ENCODE data around the gene SORT1.
"Not testable (repeated sequence)": the region's sequence is repeated elsewhere in the genome, so short reads cannot be mapped to it uniquely, and the experiment has no call there.

The SORT1 gene

GRCh38 chr1:109309347-109309746 lies 88.4 kb downstream of the SORT1 start:
- H3K36me3 Mint-ChIP-seq: no peaks in the 10 kb centered on the region

DNA sequence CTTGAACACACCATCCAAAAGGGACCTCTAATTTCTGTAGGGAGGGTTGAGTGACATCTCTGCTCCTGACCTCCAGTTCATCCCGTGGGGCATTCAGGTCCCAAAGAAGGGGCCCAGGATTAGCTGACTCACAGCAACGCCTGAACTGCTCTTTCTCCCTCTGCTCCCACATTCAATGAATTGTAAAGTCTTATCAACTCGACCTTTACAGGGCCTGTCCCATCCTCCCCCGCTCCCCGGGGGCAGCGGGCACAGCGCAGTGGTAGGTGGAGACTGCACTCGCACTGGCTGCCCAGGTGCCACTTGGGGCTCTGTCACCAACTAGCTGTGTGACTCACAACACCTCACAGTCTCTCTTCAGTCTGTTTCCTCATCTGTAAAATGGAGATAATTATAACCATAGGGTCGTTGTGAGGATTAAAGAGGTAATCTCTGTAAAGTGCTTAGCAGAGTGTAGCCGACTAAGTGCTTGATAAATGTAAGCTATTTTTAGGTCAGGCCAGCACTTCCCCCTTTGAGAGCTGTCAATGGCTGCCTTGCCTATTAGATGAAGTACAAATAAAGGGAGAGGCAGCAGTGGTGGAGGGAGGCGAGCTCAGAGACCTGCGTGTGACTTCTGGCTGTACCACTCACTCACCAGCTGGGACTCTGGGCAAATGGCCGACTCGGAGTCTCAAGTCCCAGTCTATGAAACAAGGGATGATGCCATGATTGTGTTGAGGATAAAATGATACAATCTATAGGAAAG lies 90.3 kb downstream of the SORT1 start:
- Mint-ChIP-seq H3K4me3 (peak overlapping the region; percentile 65), H3K27me3 (peaks cover 17% of the 10 kb centered on the region), H3K4me1 (peaks cover 17% of the 10 kb centered on the region), H3K36me3 (no peaks in the 10 kb centered on the region), H3K27ac (peak overlapping the region; percentile 23), H3K9me3 (no peaks in the 10 kb centered on the region)
- ATAC-seq: peak; percentile 89

More at GRCh38 chr1:109309347-109309746, 88.4 kb downstream of the SORT1 start:
- no peak for ATAC-seq
- peaks cover 17% of the 10 kb centered on the region for H3K4me1 Mint-ChIP-seq
- H3K9me3 Mint-ChIP-seq: no peaks in the 10 kb centered on the region
- H3K4me3 Mint-ChIP-seq: no peak overlapping the region
- no peak overlapping the region for H3K27ac Mint-ChIP-seq
- H3K27me3 Mint-ChIP-seq: peaks cover 17% of the 10 kb centered on the region

GRCh38 chr1:109306832-109307273 lies 90.9 kb downstream of the SORT1 start, which contains the start of gene MYBPHL:
Gene MYBPHL (minus strand): TSS chr1:109307011. CDS start chr1:109306991, 20 bp downstream.
- no peak for ATAC-seq

GRCh38 chr1:109305991-109306390 lies 91.7 kb downstream of the SORT1 start:
- Mint-ChIP-seq H3K4me1 (peaks cover 17% of the 10 kb centered on the region), H3K27me3 (peaks cover 16% of the 10 kb centered on the region)
- not testable (repeated sequence) for H3K36me3 Mint-ChIP-seq, ATAC-seq, H3K27ac Mint-ChIP-seq, H3K4me3 Mint-ChIP-seq, H3K9me3 Mint-ChIP-seq

More at GRCh38 chr1:109306832-109307273, 90.9 kb downstream of the SORT1 start, which contains the start of gene MYBPHL:
- Mint-ChIP-seq H3K36me3 (no peaks in the 10 kb centered on the region), H3K27ac (peak within 1 kb of the TSS; percentile 23), H3K4me1 (peaks cover 17% of the 10 kb centered on the region), H3K4me3 (peak within 1 kb of the TSS; percentile 65), H3K27me3 (peaks cover 17% of the 10 kb centered on the region), H3K9me3 (no peaks in the 10 kb centered on the region)

- Mint-ChIP-seq H3K27me3 (peaks cover 15% of the 10 kb centered on the region), H3K4me3 (no peak overlapping the region), H3K4me1 (peaks cover 17% of the 10 kb centered on the region), H3K27ac (no peak overlapping the region), H3K9me3 (no peaks in the 10 kb centered on the region), H3K36me3 (no peaks in the 10 kb centered on the region)
- no peak for ATAC-seq
These were observed 93.3 kb downstream of the SORT1 start for GRCh38 chr1:109304226-109304920.

DNA sequence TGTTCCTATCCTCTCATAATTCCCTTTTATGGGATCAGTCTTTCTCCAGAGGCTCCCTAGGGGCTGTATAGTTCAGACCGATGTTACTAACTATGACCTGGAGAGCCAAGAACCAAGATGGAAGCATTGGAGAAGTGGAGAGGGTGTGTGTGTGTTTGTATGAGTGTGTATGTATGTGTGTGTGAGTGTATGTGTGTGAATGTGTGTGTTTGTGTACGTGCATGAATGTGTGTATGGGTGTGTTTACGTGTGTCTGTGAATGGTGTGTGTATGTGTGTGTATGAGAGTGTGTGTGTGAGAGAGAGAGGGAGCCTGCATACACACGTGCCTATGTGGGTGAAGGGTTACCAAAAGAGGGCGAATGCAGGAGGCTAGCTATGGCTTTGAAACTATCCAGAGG lies 95.8 kb downstream of the SORT1 start:
- Mint-ChIP-seq H3K36me3 (no peaks in the 10 kb centered on the region), H3K4me3 (no peak overlapping the region), H3K9me3 (no peaks in the 10 kb centered on the region), H3K27me3 (peaks cover 27% of the 10 kb centered on the region), H3K27ac (no peak overlapping the region), H3K4me1 (peaks cover 7% of the 10 kb centered on the region)
- no peak for ATAC-seq

DNA sequence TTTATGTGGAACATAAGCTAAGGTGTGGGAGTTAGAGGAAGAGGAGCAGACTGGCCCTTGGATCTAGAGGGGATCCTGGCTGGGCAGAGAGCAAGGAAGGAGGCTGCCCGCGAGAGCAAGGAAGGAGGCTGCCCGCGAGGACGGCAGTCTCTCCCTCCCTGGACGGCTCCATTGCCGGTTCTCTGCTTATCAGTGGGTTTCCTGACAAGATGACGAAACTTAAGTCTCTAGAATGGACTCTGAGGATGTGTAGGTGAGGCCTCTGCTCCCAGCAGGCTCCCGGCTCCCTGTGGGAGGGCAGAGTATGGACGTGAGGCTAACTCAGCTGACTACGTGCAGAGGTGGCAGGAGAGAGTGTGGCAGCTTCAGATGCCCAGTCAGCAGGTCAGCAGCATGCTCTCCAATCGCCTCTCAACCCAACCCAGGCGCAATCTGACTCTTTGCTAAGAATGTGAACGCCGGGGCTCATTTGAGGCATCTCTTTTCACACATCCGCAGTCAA lies 97.0 kb downstream of the SORT1 start:
- Mint-ChIP-seq H3K36me3 (no peaks in the 10 kb centered on the region), H3K4me1 (peaks cover 7% of the 10 kb centered on the region), H3K4me3 (no peak overlapping the region), H3K9me3 (no peaks in the 10 kb centered on the region), H3K27ac (no peak overlapping the region), H3K27me3 (peaks cover 27% of the 10 kb centered on the region)
- no peak for ATAC-seq

GRCh38 chr1:109299558-109300343 lies 98.0 kb downstream of the SORT1 start:
- Mint-ChIP-seq H3K27ac (no peak overlapping the region), H3K4me1 (peaks cover 17% of the 10 kb centered on the region), H3K36me3 (no peaks in the 10 kb centered on the region)

DNA sequence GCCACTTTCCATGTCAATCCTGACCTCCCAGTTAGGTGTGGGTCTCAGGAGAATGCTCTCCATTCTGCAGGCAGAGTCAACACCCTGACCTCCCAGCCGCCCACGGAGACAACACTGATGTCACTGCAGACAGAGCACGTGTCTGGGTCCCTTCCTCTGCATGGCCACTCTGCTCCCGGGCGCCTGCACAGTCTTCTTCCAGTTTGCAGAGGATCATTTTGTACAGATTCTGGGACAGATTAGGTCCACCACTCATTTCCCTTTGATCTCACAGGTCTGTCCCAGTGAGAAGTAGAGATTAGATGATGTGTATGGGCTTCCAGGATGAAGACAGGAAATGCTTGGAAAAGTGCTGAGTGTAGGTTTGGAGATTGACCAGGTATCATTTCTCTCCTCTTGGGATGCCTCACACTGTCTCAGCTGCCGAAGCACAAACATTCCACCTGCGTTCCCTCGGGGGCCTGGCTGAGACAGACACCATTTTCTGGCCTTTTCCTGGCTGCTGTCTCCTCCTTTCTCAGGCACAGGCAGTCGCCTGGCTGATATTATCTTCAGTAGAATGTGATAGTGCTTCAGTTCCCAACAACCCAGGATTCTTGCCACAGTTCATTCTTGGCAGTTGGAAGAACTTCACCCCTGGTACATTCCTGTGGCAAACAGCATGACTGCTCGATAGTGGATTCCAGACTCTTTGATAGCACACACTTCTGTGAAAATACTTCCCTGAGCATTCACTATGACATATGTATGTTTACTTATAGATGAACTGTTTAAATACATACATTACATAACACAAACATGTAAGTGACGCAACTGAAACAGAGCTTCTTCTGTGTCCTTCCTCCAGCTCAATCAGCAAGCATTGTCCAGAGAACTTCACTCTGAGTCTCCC lies 98.8 kb downstream of the SORT1 start:
- H3K9me3 Mint-ChIP-seq: no peaks in the 10 kb centered on the region
- peaks cover 25% of the 10 kb centered on the region for H3K4me1 Mint-ChIP-seq
- H3K36me3 Mint-ChIP-seq: no peaks in the 10 kb centered on the region
- no peak overlapping the region for H3K27ac Mint-ChIP-seq
- H3K4me3 Mint-ChIP-seq: no peak overlapping the region
- ATAC-seq: no peak
- peaks cover 27% of the 10 kb centered on the region for H3K27me3 Mint-ChIP-seq

More at GRCh38 chr1:109299558-109300343, 98.0 kb downstream of the SORT1 start:
- Mint-ChIP-seq H3K27me3 (peaks cover 27% of the 10 kb centered on the region), H3K9me3 (no peaks in the 10 kb centered on the region), H3K4me3 (no peak overlapping the region)
- no peak for ATAC-seq

DNA sequence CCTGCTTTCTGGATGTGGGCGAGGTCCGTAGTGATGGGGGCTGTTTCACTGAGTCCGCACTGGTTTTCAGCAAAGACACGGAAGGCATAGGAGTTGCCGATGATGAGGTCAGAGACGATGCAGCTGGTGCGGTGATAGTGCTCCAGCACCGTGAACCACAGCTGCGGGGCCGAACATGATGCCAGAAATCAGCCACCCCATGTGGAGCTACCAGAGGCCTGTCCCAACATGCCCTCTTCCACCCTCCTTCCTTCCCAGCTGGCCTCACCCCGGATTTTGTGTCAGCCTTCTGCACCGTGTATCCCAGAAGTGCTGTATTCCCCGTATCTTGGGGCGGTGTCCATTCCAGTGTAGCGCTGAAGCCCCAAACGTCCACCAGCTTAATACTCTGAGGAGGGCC lies 100.9 kb downstream of the SORT1 start:
- Mint-ChIP-seq H3K9me3 (no peaks in the 10 kb centered on the region), H3K36me3 (no peaks in the 10 kb centered on the region)
- ATAC-seq: no peak

GRCh38 chr1:109295712-109296415 lies 101.9 kb downstream of the SORT1 start:
- ATAC-seq: no peak
- no peaks in the 10 kb centered on the region for H3K36me3 Mint-ChIP-seq
- peaks cover 25% of the 10 kb centered on the region for H3K4me1 Mint-ChIP-seq
- H3K9me3 Mint-ChIP-seq: no peaks in the 10 kb centered on the region
- peaks cover 27% of the 10 kb centered on the region for H3K27me3 Mint-ChIP-seq
- H3K27ac Mint-ChIP-seq: no peak overlapping the region
- no peak overlapping the region for H3K4me3 Mint-ChIP-seq

More for the DNA sequence above, 100.9 kb downstream of the SORT1 start:
- Mint-ChIP-seq H3K4me3 (no peak overlapping the region), H3K27ac (no peak overlapping the region), H3K4me1 (peaks cover 25% of the 10 kb centered on the region), H3K27me3 (peaks cover 27% of the 10 kb centered on the region)

- Mint-ChIP-seq H3K4me3 (no peak overlapping the region), H3K36me3 (no peaks in the 10 kb centered on the region), H3K4me1 (peaks cover 25% of the 10 kb centered on the region), H3K27ac (no peak overlapping the region), H3K27me3 (peaks cover 14% of the 10 kb centered on the region), H3K9me3 (no peaks in the 10 kb centered on the region)
- no peak for ATAC-seq
These were observed 103.2 kb downstream of the SORT1 start for GRCh38 chr1:109294481-109294880.

DNA sequence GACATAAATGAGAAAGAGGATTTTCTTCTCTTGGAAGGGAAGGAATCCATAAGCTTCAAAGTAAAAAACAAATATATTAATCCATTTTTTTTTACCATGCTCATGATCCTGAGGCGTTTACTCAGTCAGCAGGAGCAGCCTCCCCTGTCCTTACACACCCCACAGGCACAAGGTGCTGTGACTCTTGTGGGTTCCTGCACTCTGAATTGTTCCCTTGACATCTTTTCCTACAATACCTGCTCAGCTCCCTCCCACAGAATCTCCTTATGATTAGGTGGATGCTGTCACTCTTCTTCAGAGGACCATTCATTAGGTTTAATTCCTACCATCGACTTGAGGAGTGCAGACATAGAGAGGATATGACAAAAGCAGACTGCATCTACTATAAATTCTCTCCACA lies 104.7 kb downstream of the SORT1 start:
- Mint-ChIP-seq H3K27ac (no peak overlapping the region), H3K4me3 (no peak overlapping the region), H3K9me3 (no peaks in the 10 kb centered on the region), H3K4me1 (peaks cover 20% of the 10 kb centered on the region), H3K27me3 (no peaks in the 10 kb centered on the region), H3K36me3 (no peaks in the 10 kb centered on the region)
- ATAC-seq: no peak

DNA sequence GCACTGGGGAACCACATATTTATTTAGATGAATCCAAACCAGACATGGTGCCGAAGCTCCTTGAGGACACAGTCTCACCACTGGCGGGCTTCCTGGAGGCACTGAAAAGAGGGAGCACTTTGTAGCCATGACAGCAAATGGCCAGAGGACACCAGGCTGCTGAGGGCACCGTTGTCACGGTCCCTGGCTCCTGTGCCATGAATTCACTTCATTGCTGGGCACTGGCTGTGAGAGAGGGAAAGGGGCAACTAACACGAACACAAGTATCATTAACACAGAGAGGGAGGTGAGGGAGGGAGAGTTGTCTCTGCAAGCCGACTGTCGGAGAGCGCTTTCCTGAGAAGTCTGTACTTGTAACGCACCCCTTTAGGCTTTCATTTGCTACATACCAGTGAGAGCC lies 105.4 kb downstream of the SORT1 start:
- H3K27ac Mint-ChIP-seq: no peak overlapping the region
- peaks cover 20% of the 10 kb centered on the region for H3K4me1 Mint-ChIP-seq
- no peak for ATAC-seq
- no peaks in the 10 kb centered on the region for H3K27me3 Mint-ChIP-seq
- H3K4me3 Mint-ChIP-seq: no peak overlapping the region
- no peaks in the 10 kb centered on the region for H3K36me3 Mint-ChIP-seq
- H3K9me3 Mint-ChIP-seq: no peaks in the 10 kb centered on the region

Data from stimulated activated memory B cell treated with anti-CD40 and anti-IgM and Interleukin-4, amounts not matched to agents 10 μg/mL and 1 μg/mL and 100 μg/mL, for 72 hours (primary cell).